ENCODE data around the gene LHFPL3.
"Not testable (repeated sequence)": the region's sequence is repeated elsewhere in the genome, so short reads cannot be mapped to it uniquely, and the experiment has no call there.

The LHFPL3 gene

GRCh38 chr7:104909096-104909495, 580.7 kb downstream of the LHFPL3 start:
- ChIA-PET POLR2A (interaction anchor here (0.6 kb wide), 1 partner anchor 17 kb away, joined by 3 read pairs; no protein-coding TSS in a partner anchor), CTCF (interaction anchor here (1.0 to 5.5 kb wide), 5 partner anchors 10 to 266 kb away, joined by 3 to 54 read pairs (median 6); no protein-coding TSS in a partner anchor)
- no peak overlapping the region for H3K4me3 ChIP-seq (ENCODE audit: control insufficient read depth in 1 of 7, extremely low read depth in 1 of 7, insufficient read depth in 4 of 7, low read depth in 2 of 7, low read length in 6 of 7)
- H3K27ac ChIP-seq (ENCODE audit: insufficient read depth in 1 of 2, low read depth in 1 of 2, low read length in 2 of 2, poor library complexity in 1 of 2, severe bottlenecking in 2 of 2), result no peak overlapping the region
- H3K36me3 ChIP-seq (ENCODE audit: control insufficient read depth in 4 of 4, insufficient read depth in 4 of 4, low read length in 3 of 4), result no peaks in the 10 kb centered on the region
- 100% methylated on average over 2 of the region's 2 CpGs for WGBS (ENCODE audit: insufficient coverage)
- no peaks in the 10 kb centered on the region for H3K4me1 ChIP-seq (ENCODE audit: control extremely low read depth in 1 of 4, control insufficient read depth in 4 of 4, insufficient read depth in 4 of 4, low read length in 3 of 4)
- DNase-seq, result no peak
- H3K27me3 ChIP-seq (replicated peaks in 2 of 5; ENCODE audit: control insufficient read depth in 4 of 5, insufficient read depth in 5 of 5, low read length in 4 of 5), result peaks cover 0 to 2% (median 0%) of the 10 kb centered on the region in 5 experiments
- no peaks in the 10 kb centered on the region for H3K9me3 ChIP-seq (ENCODE audit: control extremely low read depth in 1 of 5, control insufficient read depth in 4 of 5, insufficient read depth in 2 of 5, low read depth in 1 of 5, low read length in 4 of 5)

- DNase-seq, result no peak
- H3K27ac ChIP-seq (ENCODE audit: insufficient read depth in 1 of 2, low read depth in 1 of 2, low read length in 2 of 2, poor library complexity in 1 of 2, severe bottlenecking in 2 of 2), result no peak overlapping the region
- H3K4me1 ChIP-seq (ENCODE audit: control extremely low read depth in 1 of 4, control insufficient read depth in 4 of 4, insufficient read depth in 4 of 4, low read length in 3 of 4), result no peaks in the 10 kb centered on the region
- WGBS (ENCODE audit: insufficient coverage), result 86% methylated on average over 1 of the region's 2 CpGs
- peaks cover 0 to 5% (median 0%) of the 10 kb centered on the region in 5 experiments for H3K27me3 ChIP-seq (replicated peaks in 2 of 5; ENCODE audit: control insufficient read depth in 4 of 5, insufficient read depth in 5 of 5, low read length in 4 of 5)
- H3K4me3 ChIP-seq (ENCODE audit: control insufficient read depth in 1 of 7, extremely low read depth in 1 of 7, insufficient read depth in 4 of 7, low read depth in 2 of 7, low read length in 6 of 7), result no peak overlapping the region
- POLR2A ChIA-PET, result no interaction called here
- CTCF ChIA-PET, result interaction anchor here (0.8 to 1.4 kb wide), 3 partner anchors 17 to 264 kb away, joined by 3 to 4 read pairs (median 3); no protein-coding TSS in a partner anchor
- no peaks in the 10 kb centered on the region for H3K9me3 ChIP-seq (ENCODE audit: control extremely low read depth in 1 of 5, control insufficient read depth in 4 of 5, insufficient read depth in 2 of 5, low read depth in 1 of 5, low read length in 4 of 5)
- no peaks in the 10 kb centered on the region for H3K36me3 ChIP-seq (ENCODE audit: control insufficient read depth in 4 of 4, insufficient read depth in 4 of 4, low read length in 3 of 4)
Measured at GRCh38 chr7:104914421-104914820, 586.0 kb downstream of the LHFPL3 start.

- POLR2A ChIA-PET, result no interaction called here
- H3K4me3 ChIP-seq (ENCODE audit: control insufficient read depth in 1 of 7, extremely low read depth in 1 of 7, insufficient read depth in 4 of 7, low read depth in 2 of 7, low read length in 6 of 7), result no peak overlapping the region
- no peaks in the 10 kb centered on the region for H3K36me3 ChIP-seq (ENCODE audit: control insufficient read depth in 4 of 4, insufficient read depth in 4 of 4, low read length in 3 of 4)
- CTCF ChIA-PET, result interaction anchor here (0.6 to 12.5 kb wide), 7 partner anchors 13 to 278 kb away, joined by 3 to 95 read pairs (median 5); no protein-coding TSS in a partner anchor
- no peak overlapping the region for H3K27ac ChIP-seq (ENCODE audit: insufficient read depth in 1 of 2, low read depth in 1 of 2, low read length in 2 of 2, poor library complexity in 1 of 2, severe bottlenecking in 2 of 2)
- H3K27me3 ChIP-seq (replicated peaks in 2 of 5; ENCODE audit: control insufficient read depth in 4 of 5, insufficient read depth in 5 of 5, low read length in 4 of 5), result peaks cover 0 to 2% (median 0%) of the 10 kb centered on the region in 5 experiments
- no peaks in the 10 kb centered on the region for H3K9me3 ChIP-seq (ENCODE audit: control extremely low read depth in 1 of 5, control insufficient read depth in 4 of 5, insufficient read depth in 2 of 5, low read depth in 1 of 5, low read length in 4 of 5)
- peaks cover 0 to 6% (median 1%) of the 10 kb centered on the region in 4 experiments for H3K4me1 ChIP-seq (ENCODE audit: control extremely low read depth in 1 of 4, control insufficient read depth in 4 of 4, insufficient read depth in 4 of 4, low read length in 3 of 4)
- no peak for DNase-seq
- WGBS (ENCODE audit: insufficient coverage), result 100% methylated on average over 1 of the region's 2 CpGs
Measured at GRCh38 chr7:104921596-104921995, 593.2 kb downstream of the LHFPL3 start.

GRCh38 chr7:104922182-104923009, 594.0 kb downstream of the LHFPL3 start:
- Histone ChIP-seq H3K9me3 (ENCODE audit: control extremely low read depth in 1 of 5, control insufficient read depth in 4 of 5, insufficient read depth in 2 of 5, low read depth in 1 of 5, low read length in 4 of 5) (no peaks in the 10 kb centered on the region), H3K27ac (ENCODE audit: insufficient read depth in 1 of 2, low read depth in 1 of 2, low read length in 2 of 2, poor library complexity in 1 of 2, severe bottlenecking in 2 of 2) (no peak overlapping the region), H3K4me1 (ENCODE audit: control extremely low read depth in 1 of 4, control insufficient read depth in 4 of 4, insufficient read depth in 4 of 4, low read length in 3 of 4) (peaks cover 0 to 6% (median 1%) of the 10 kb centered on the region in 4 experiments), H3K36me3 (ENCODE audit: control insufficient read depth in 4 of 4, insufficient read depth in 4 of 4, low read length in 3 of 4) (no peaks in the 10 kb centered on the region), H3K4me3 (ENCODE audit: control insufficient read depth in 1 of 7, extremely low read depth in 1 of 7, insufficient read depth in 4 of 7, low read depth in 2 of 7, low read length in 6 of 7) (no peak overlapping the region), H3K27me3 (replicated peaks in 2 of 5; ENCODE audit: control insufficient read depth in 4 of 5, insufficient read depth in 5 of 5, low read length in 4 of 5) (peaks cover 0 to 1% (median 0%) of the 10 kb centered on the region in 5 experiments)
- POLR2A ChIA-PET, result no interaction called here
- no peak for DNase-seq
- 80% methylated on average over 2 of the region's 5 CpGs for WGBS (ENCODE audit: insufficient coverage)
- CTCF ChIA-PET, result interaction anchor here (0.6 to 12.5 kb wide), 19 partner anchors 14 to 415 kb away, joined by 3 to 95 read pairs (median 3); no protein-coding TSS in a partner anchor

- CTCF ChIA-PET, result interaction anchor here (0.9 to 12.5 kb wide), 14 partner anchors 18 to 142 kb away, joined by 3 to 95 read pairs (median 4); no protein-coding TSS in a partner anchor
- peak; percentile 89 to 92 (median 90) for DNase-seq
Measured at GRCh38 chr7:104923010-104923421, 594.6 kb downstream of the LHFPL3 start.

GRCh38 chr7:104926189-104926588, 597.8 kb downstream of the LHFPL3 start:
- H3K4me1 ChIP-seq (ENCODE audit: control extremely low read depth in 1 of 4, control insufficient read depth in 4 of 4, insufficient read depth in 4 of 4, low read length in 3 of 4); H3K36me3 ChIP-seq (ENCODE audit: control insufficient read depth in 4 of 4, insufficient read depth in 4 of 4, low read length in 3 of 4); H3K27ac ChIP-seq (ENCODE audit: insufficient read depth in 1 of 2, low read depth in 1 of 2, low read length in 2 of 2, poor library complexity in 1 of 2, severe bottlenecking in 2 of 2); DNase-seq; H3K9me3 ChIP-seq (ENCODE audit: control extremely low read depth in 1 of 5, control insufficient read depth in 4 of 5, insufficient read depth in 2 of 5, low read depth in 1 of 5, low read length in 4 of 5); H3K4me3 ChIP-seq (ENCODE audit: control insufficient read depth in 1 of 7, extremely low read depth in 1 of 7, insufficient read depth in 4 of 7, low read depth in 2 of 7, low read length in 6 of 7); H3K27me3 ChIP-seq (replicated peaks in 2 of 5; ENCODE audit: control insufficient read depth in 4 of 5, insufficient read depth in 5 of 5, low read length in 4 of 5): not testable (repeated sequence)
- WGBS (ENCODE audit: insufficient coverage), result 100% methylated on average over 2 of the region's 5 CpGs
- CTCF ChIA-PET, result interaction anchor here (0.7 to 12.5 kb wide), 9 partner anchors 9 to 503 kb away, joined by 3 to 95 read pairs (median 3); no protein-coding TSS in a partner anchor
- POLR2A ChIA-PET, result interaction anchor here (0.5 to 0.6 kb wide), 2 partner anchors 17 to 53 kb away, joined by 3 read pairs; no protein-coding TSS in a partner anchor

More at GRCh38 chr7:104923010-104923421, 594.6 kb downstream of the LHFPL3 start:
- peaks cover 0 to 6% (median 1%) of the 10 kb centered on the region in 4 experiments for H3K4me1 ChIP-seq (ENCODE audit: control extremely low read depth in 1 of 4, control insufficient read depth in 4 of 4, insufficient read depth in 4 of 4, low read length in 3 of 4)
- H3K36me3 ChIP-seq (ENCODE audit: control insufficient read depth in 4 of 4, insufficient read depth in 4 of 4, low read length in 3 of 4), result no peaks in the 10 kb centered on the region
- H3K27ac ChIP-seq (ENCODE audit: insufficient read depth in 1 of 2, low read depth in 1 of 2, low read length in 2 of 2, poor library complexity in 1 of 2, severe bottlenecking in 2 of 2), result no peak overlapping the region
- no peaks in the 10 kb centered on the region for H3K27me3 ChIP-seq (replicated peaks in 2 of 5; ENCODE audit: control insufficient read depth in 4 of 5, insufficient read depth in 5 of 5, low read length in 4 of 5)
- no peaks in the 10 kb centered on the region for H3K9me3 ChIP-seq (ENCODE audit: control extremely low read depth in 1 of 5, control insufficient read depth in 4 of 5, insufficient read depth in 2 of 5, low read depth in 1 of 5, low read length in 4 of 5)
- WGBS (ENCODE audit: insufficient coverage), result 44% methylated on average over 2 of the region's 4 CpGs
- no peak overlapping the region for H3K4me3 ChIP-seq (ENCODE audit: control insufficient read depth in 1 of 7, extremely low read depth in 1 of 7, insufficient read depth in 4 of 7, low read depth in 2 of 7, low read length in 6 of 7)
- POLR2A ChIA-PET, result no interaction called here

Measured in common myeloid progenitor, CD34-positive (primary cell).